MM.1S (cell line): ENCODE measurements around the gene EVI5L.

ENCODE experiments used
- DNase-seq: peaks from one replicate; pipeline ENCODE4 v3.0.0-alpha.2; 2015
- H2AFZ ChIP-seq: fragments of 300-600 bp; sonication (generic); 2 replicates; pipeline ENCODE4 v1.6.0; 2016; ENCODE audit warnings: antibody characterized with exemption, low read length
- H3F3A ChIP-seq: fragments of 300-600 bp; sonication (generic); 2 replicates; pipeline ENCODE4 v1.6.1; 2016; ENCODE audit warnings: mild to moderate bottlenecking, antibody characterized with exemption, low read length, moderate library complexity, mixed read lengths; ENCODE audit not compliant: insufficient read depth
- H3K27ac ChIP-seq: fragments of 300-600 bp; sonication (generic); 2 replicates; pipeline ENCODE4 v1.5.1; 2016; ENCODE audit warnings: mild to moderate bottlenecking, low read length
- H3K27me3 ChIP-seq: fragments of 300-600 bp; sonication (generic); replicated peaks from 2 replicates; pipeline ENCODE4 v1.6.0; 2016; ENCODE audit warnings: low read length; ENCODE audit not compliant: insufficient read depth
- H3K36me3 ChIP-seq: fragments of 300-600 bp; sonication (generic); replicated peaks from 2 replicates; pipeline ENCODE4 v1.6.1; 2016; ENCODE audit warnings: mild to moderate bottlenecking, low read length, mixed read lengths; ENCODE audit not compliant: insufficient read depth
- H3K4me1 ChIP-seq: fragments of 300-600 bp; sonication (generic); 2 replicates; pipeline ENCODE4 v1.6.1; 2016; ENCODE audit warnings: low read length, mixed read lengths
- H3K4me2 ChIP-seq: fragments of 300-600 bp; sonication (generic); 2 replicates; pipeline ENCODE4 v1.6.0; 2016; ENCODE audit warnings: low read depth, low read length
- H3K4me3 ChIP-seq: fragments of 300-600 bp; sonication (generic); 2 replicates; pipeline ENCODE4 v1.5.1; 2016; ENCODE audit warnings: low read length, mixed read lengths
- H3K79me2 ChIP-seq: fragments of 300-600 bp; sonication (generic); 2 replicates; pipeline ENCODE4 v1.6.1; 2016; ENCODE audit warnings: mixed run types, low read length, mixed read lengths
- H3K9ac ChIP-seq: fragments of 300-600 bp; sonication (generic); 2 replicates; pipeline ENCODE4 v1.6.1; 2016; ENCODE audit warnings: low read length, mixed read lengths
- H3K9me2 ChIP-seq: fragments of 300-600 bp; sonication (generic); replicated peaks from 2 replicates; pipeline ENCODE4 v1.6.1; 2016; ENCODE audit warnings: mild to moderate bottlenecking, low read length, mixed read lengths; ENCODE audit not compliant: insufficient read depth
- H3K9me3 ChIP-seq: fragments of 300-600 bp; sonication (generic); replicated peaks from 2 replicates; pipeline ENCODE4 v1.6.1; 2016; ENCODE audit warnings: mild to moderate bottlenecking, low read length, mixed read lengths; ENCODE audit not compliant: insufficient read depth
- H4K20me1 ChIP-seq: fragments of 300-600 bp; sonication (generic); 2 replicates; pipeline ENCODE4 v1.6.1; 2016; ENCODE audit warnings: mild to moderate bottlenecking, low read length, moderate library complexity, mixed read lengths; ENCODE audit not compliant: insufficient read depth
- CTCF ChIP-seq: fragments of 300-600 bp; sonication (generic); IDR thresholded peaks from 2 replicates; pipeline ENCODE4 v1.5.1; 2016; ENCODE audit warnings: antibody characterized with exemption, low read length, mixed read lengths
- EZH2 ChIP-seq: fragments of 300-600 bp; sonication (generic); optimal IDR thresholded peaks from 2 replicates; pipeline ENCODE3; 2017; ENCODE audit warnings: low read depth, mild to moderate bottlenecking, antibody characterized with exemption, low read length, mixed read lengths
- EZH2phosphoT487 ChIP-seq: fragments of 300-600 bp; sonication (generic); IDR thresholded peaks from 2 replicates; pipeline ENCODE4 v1.6.1; 2018; ENCODE audit warnings: antibody characterized with exemption, low read length

The EVI5L gene

GRCh38 chr19:7822910-7823515 lies 7.0 kb upstream of the EVI5L start:
- Histone ChIP-seq H4K20me1 (no peaks in the 10 kb centered on the region), H3K27ac (no peak overlapping the region), H3K36me3 (no peaks in the 10 kb centered on the region), H2AFZ (no peak overlapping the region), H3K4me2 (no peak overlapping the region), H3K79me2 (no peaks in the 10 kb centered on the region), H3K9me2 (no peaks in the 10 kb centered on the region), H3K4me3 (no peak overlapping the region), H3K9ac (no peak overlapping the region), H3K9me3 (no peaks in the 10 kb centered on the region), H3K27me3 (peaks cover 85% of the 10 kb centered on the region), H3K4me1 (no peaks in the 10 kb centered on the region), H3F3A (no peaks in the 10 kb centered on the region)
- no peak for TF ChIP-seq EZH2phosphoT487
- no peak for TF ChIP-seq CTCF
- TF ChIP-seq EZH2, result no peak
- DNase-seq, result no peak

DNA sequence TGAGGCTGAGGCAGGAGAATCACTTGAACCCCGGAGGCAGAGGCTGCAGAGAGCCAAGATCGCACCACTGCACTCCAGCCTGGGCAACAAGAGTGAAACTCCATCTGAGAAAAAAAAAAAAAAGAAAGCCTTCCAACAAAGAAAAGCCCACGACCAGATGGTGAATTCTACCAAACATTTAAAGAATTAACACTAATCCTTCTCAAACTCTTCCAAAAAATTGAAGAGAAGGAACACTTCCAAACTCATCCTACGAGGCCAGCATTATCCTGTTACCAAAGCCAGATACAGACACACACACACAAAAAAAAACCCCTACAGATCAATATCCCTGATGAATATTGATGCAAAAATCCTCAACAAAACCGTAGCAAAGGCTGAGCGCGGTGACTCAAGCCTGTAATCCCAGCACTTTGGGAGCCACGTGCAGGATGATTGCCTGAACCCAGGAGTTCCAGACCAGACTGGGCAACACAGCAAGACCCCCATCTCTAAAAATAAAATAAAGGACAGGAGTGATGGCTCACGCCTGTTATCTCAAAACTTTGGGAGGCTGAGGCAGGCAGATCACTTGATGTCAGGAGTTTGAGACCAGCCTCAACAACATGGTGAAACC lies 6.2 kb upstream of the EVI5L start:
- Histone ChIP-seq H4K20me1 (no peaks in the 10 kb centered on the region), H3K4me1 (no peaks in the 10 kb centered on the region), H3K9me3 (no peaks in the 10 kb centered on the region), H3K9me2 (no peaks in the 10 kb centered on the region), H3K4me3 (no peak overlapping the region), H3K79me2 (no peaks in the 10 kb centered on the region), H3K4me2 (no peak overlapping the region), H3F3A (no peaks in the 10 kb centered on the region), H3K9ac (no peak overlapping the region), H3K36me3 (no peaks in the 10 kb centered on the region), H3K27ac (no peak overlapping the region), H2AFZ (no peak overlapping the region), H3K27me3 (peaks cover 87% of the 10 kb centered on the region)
- DNase-seq, result no peak
- no peak for TF ChIP-seq CTCF
- no peak for TF ChIP-seq EZH2
- no peak for TF ChIP-seq EZH2phosphoT487

DNA sequence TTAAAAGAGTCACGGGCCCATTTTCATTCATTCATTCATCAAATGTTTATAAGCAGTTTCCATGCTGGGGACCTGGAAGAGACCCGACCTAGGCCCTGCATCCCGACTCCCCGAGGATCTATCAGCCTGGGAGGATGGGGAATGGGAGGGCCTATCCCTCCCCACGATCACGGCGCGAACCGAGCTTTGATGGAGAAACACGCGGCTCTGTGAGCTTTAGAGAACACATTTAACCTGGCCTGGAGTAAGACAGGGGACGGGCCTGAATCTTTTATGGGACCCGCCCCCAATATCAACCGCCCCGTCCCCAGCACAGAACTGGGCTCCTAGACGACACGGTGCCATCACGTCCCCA lies 875 bp upstream of the EVI5L start:
- no peaks in the 10 kb centered on the region for H3F3A ChIP-seq
- TF ChIP-seq EZH2 (no peak), CTCF (no peak), EZH2phosphoT487 (no peak)
- H3K27me3 ChIP-seq, result peaks cover 45% of the 10 kb centered on the region
- H3K4me2 ChIP-seq, result peak overlapping the region; percentile 78
- no peaks in the 10 kb centered on the region for H3K36me3 ChIP-seq
- H3K4me3 ChIP-seq, result peak overlapping the region; percentile 49
- peak overlapping the region; percentile 36 for H2AFZ ChIP-seq
- no peaks in the 10 kb centered on the region for H3K9me2 ChIP-seq
- no peak for DNase-seq
- no peak overlapping the region for H3K9ac ChIP-seq
- no peaks in the 10 kb centered on the region for H3K9me3 ChIP-seq
- H3K27ac ChIP-seq, result no peak overlapping the region
- no peaks in the 10 kb centered on the region for H4K20me1 ChIP-seq
- no peaks in the 10 kb centered on the region for H3K79me2 ChIP-seq
- no peaks in the 10 kb centered on the region for H3K4me1 ChIP-seq
